NCI-H510A treated with DMSO at 0.1 percent for 48 hours (cell line): ENCODE data around the gene DNAI2.
A peak's percentile ranks its signal among the peaks of the same experiment; 100 is the strongest.
"Not testable (repeated sequence)": the region's sequence is repeated elsewhere in the genome, so short reads cannot be mapped to it uniquely, and the experiment has no call there.

ENCODE experiments used
- DNase-seq: peaks from one replicate; lab custom pipeline; 2025; lab: John Stamatoyannopoulos, UW

Gene DNAI2

DNA sequence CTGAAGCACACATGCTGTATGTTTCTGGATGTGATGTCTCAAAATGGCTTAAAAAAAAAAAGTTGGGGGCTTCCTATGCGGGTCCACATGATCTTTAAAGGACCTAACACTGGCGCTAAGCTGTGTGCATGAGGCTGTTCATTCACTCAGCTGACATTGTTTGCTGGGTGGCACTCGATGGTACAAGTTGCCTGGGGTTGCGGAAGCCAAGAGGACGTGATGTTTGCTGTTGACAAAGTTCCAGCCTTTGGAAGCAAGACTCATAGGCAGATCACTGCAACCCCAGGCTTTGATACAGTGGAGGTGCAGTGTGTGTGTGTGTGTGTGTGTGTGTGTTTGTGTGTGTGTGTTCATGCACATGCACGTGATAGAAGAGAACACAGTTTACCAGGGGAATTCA, 29.5 kb upstream of the DNAI2 start:
- no peak for DNase-seq

DNA sequence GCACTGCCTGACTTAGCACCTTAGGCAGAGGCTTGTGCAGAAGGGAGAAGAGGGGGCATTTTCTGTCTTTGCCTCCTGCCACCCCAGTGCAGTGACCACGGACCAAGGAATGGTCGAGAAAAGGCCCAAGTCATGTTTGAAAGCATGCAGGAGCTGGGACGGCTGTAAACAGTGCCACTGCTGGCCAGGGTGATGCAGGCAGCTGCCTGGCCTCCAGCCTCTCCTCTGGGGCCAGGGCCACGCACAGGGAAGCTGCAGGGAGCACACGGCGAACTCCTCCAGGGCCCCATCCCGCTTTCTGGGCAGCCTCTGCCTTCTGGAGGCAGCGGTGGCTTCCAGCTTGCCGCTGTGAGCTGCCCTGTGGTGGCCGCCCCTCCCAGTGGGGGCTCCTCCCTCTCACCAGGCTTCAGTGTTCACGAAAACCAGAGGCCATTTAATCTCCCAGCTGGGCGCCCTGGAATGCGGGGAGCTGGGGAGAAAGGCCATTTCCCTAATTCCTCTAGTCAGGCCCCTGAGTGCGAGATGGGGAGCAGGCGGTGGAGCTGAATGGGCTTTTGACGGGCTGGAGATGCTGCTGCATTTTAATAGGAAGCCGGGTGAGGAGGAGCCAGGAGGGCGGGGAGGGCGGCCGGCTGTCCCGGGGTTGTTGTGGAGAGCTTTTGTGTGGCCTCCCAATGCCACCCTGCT, 28.7 kb upstream of the DNAI2 start:
- DNase-seq, result no peak

DNA sequence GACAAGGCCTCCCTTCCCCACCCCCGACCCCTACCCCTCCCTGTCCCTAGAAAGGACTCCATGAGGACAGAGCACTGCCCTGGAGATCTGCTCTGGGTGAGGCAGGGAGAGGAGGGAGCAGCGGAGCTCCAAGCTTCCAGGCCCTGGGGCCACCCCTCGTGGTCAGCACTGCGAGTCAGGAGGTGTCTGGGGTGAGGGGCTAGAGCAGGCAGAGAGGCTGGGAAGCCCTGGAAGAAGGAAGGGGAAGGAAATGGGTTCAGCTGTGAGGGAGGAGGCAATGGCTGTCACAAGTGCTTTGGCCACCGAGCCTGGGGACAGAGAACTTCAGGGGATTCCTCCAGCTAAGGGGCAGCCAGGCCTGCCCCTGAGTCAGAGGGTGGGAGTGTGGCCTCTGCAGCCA, 28.2 kb upstream of the DNAI2 start:
- DNase-seq, result no peak

DNA sequence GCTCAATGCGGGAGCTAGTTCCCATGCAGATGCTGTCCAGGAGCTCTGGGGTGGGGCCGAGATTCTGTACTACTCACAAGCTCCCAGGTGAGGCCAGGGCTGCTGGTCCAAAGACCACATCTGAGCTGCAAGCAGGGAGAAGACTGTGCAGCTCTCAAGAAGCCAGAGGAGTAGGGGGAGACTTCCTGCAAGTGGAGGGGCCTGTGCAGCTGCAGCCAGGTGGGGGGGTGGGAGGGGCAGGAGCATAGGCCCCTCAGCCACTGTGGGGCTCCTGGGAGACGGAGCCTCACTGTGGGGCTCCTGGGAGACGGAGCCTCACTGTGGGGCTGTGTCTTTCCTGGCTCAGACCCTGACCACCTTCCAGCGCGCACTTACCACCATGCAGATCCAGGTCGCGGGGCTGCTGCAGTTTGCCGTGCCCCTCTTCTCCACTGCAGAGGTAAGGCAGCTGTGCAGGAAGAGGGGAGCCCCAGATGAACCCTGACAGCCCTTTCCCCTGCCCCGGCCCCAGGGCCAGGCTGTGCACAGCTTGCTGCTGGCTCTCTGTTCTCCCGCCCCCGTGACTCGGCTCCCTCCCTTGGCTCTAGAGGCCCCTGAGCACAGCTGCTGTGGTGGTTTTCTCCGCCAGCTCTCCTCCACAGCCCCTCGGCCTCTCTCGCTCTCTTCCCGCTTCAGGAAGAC, 24.3 kb upstream of the DNAI2 start:
- DNase-seq, result no peak

DNA sequence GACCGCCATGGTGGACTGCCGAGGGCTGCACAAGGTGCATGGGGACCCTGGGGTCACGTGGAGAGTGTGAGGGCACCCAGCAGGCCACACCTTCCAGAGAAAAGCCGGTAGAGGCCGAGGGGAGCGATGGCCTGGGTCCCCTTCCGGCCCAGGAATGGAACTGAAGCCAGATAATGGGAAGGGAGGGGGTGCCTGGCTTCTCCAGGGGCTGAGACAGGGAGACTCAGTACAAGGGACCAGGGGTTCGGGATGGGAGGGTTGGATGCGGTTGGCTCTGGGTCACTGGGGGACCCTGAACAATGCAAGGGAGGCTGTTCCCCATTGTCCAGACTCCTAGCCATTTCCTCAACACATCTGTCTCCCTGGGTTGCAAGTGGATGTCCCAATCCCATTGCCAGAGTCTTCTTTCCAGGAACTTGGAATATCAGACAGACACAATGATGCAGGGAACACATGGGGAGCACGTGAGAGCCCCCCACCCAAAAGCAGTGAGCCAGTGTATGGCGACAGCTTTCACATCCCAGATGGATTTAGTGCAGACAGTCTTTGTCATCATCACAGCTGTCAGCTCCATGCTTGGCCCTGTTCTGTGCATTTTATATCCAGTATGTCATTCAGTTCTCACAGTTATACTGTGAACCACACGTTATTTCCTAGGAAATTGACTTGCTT, 23.6 kb upstream of the DNAI2 start:
- DNase-seq, result no peak

DNA sequence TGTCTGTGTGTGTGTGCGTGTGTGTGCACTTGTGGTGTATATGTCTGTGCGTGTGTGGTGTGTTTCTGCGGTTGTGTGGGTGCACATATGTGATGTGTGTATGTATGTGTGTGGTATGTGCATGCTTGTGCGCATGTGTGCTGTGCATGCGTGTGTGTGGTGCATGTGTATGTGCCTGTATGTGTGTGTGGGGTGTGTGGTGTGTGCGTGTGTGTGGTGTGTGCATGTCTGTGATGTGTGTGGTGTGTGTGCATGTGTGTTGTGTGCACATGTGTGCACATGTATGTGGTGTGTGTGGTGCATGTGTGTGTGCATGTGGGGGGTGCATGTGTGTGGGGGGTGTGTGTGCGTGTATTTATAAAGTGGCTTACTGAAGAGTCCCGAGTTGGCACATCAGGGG, 23.0 kb upstream of the DNAI2 start:
- DNase-seq, result no peak

DNA sequence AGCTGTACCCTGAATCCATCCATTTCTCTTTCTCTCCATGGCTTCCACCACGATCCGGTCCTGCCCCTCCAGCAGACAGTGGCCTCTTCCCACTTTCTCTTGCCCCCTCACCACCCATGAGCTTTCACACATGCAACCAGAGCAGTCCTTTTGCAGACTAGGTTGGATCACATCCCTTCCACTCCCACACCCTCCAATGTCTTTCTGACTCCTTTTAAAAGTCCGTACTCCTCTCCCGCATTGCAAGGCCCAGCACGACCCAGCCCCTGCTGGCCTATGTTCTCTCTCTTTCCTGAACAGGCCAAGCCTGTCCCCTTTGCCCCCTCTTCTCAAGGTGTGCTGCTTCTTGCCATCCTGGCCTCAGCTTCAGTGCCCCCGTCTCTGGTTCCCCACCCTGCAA, 22.5 kb upstream of the DNAI2 start:
- no peak for DNase-seq

DNA sequence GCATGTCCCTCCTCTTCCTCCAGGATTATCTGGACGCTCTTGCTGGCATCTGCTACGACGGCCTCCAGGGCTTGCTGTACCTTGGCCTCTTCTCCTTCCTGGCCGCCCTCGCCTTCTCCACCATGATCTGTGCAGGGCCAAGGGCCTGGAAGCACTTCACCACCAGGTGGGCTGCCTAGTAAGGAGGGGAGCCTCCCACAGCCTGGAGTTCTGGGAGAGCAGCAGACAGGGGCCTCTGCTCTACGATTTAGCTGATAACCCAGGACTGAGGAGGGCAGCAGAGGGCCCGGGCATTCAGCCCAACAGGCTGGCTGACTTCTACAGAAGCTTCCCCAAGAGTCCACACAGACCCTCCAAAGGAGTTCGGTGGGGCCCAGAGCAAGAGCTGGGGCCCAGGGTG, 21.8 kb upstream of the DNAI2 start:
- no peak for DNase-seq

DNA sequence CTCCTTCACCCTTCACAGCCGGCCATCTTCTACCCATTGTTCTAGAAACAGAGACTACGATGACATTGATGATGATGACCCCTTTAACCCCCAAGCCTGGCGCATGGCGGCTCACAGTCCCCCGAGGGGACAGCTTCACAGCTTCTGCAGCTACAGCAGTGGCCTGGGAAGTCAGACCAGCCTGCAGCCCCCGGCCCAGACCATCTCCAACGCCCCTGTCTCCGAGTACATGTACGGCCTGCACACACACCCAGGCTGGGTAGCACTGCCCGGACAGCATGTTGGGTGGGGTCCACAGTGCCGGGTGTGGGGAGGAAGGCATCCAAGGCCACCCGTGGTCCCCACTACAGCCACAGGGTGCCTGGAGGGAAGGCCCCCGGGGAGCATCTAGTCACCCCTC, 21.0 kb upstream of the DNAI2 start:
- DNase-seq, result no peak

DNA sequence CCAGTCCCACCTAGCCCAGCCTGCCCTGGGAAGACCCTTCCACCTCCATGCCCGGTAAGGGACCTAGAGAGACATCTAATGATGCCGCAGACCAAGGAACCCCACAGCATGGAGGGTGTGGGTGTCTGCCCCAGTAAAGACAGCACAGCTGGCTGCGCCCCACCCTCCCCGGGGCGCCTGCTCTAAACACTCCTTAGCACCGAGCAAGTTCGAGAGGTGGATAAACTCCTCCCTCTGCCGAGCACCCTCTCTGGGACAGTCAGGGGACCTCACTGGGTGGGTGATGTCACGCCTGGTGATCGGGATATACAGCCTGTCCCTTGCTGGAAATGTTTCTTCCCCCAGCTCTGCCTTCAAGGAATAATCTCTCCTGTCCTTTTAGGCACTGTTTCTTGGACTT, 16.7 kb upstream of the DNAI2 start:
- DNase-seq, result no peak

DNA sequence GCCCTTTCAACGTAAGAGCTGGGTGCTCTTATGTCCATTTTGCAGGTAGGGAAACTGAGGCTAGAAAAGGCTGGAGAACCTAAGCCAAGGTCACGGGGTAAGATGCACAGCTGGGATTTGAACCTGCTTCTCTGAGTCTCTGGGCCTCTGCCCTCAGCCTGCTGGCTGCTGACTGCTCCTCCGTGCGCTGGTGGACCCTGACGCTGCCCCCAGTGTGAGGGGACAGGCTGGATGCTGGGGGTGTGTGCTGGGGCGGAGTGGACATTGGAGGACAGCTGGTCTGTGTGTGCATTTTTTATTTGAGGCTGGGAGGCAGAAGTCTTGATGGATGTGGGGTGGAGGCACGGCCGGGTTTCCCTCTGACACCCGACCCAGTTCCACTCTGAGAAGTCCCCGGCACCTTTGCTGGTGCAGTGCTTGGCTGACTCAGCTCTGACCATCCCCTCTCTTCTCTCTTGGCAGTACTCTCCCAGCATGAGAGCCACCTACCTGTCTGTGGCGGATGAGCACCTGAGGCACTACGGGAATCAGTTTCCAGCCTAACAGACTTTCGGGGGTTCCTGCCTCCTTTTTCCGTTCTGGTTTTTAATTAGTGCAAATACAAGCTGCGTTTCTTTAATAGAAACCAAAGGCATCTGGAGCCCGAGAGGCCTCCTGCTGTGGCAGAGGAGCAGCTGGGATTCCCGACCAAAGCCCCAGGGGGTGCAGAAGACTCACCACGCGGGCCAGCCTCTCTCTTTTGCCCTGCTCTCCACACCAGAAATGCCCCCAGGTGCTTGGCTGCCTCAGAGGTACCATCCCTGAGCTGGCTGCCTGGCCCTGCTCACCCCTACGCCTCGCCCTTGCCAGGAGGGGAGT, 14.1 kb upstream of the DNAI2 start:
- peak; percentile 39 for DNase-seq

DNA sequence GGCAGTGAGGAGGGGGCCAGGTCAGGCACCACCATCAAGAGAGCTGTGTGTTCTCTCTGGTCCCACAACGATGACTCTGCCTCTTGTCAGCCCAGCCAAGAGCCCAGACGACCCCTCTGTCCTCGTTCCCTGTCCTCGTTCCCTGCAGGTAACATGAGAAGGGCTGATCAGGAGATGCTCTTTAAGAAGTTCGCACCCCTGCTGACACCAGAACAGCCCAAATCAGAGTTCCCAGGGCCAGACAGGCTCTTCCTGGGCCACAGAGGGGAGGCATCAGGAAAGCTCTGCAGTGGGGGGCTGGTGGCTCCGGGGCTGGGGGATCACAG, 13.5 kb upstream of the DNAI2 start:
- no peak for DNase-seq

DNA sequence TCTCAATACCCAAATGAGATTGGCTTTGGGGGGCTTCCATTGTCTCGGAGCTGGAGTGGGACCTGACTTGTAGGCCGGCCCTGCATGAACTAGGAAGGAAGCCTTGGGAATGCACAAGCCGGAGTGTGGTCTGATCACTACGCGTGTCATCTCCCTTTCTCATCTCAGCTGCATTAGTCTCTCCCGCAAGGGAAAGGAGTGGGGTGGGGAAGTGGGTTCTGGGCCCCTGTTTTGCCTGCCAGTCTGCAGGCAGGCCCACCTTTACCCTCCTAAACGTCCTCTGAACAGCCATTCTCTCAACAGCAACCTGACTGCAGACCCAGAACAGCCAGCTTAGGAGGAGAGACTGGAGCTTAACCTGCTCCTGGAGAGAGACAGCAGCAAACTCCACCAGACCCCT, 11.4 kb upstream of the DNAI2 start:
- no peak for DNase-seq

DNA sequence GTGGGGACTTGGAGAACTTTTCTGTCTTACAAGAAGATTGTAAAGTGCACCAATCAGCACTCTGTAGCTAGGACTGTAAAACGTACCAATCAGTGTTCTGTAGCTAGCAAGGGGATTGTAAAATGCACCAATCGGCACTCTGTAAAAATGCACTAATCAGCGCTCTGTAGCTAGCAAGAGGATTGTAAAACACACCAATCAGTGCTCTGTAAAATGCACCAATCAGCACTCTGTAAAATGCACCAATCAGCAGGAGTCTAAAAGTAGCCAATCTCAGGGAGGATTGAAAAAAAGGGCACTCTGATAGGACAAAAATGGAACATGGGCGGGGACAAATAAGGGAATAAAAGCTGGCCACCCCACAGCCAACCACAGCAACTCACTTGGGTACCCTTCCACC, 7.0 kb upstream of the DNAI2 start:
- not testable (repeated sequence) for DNase-seq

DNA sequence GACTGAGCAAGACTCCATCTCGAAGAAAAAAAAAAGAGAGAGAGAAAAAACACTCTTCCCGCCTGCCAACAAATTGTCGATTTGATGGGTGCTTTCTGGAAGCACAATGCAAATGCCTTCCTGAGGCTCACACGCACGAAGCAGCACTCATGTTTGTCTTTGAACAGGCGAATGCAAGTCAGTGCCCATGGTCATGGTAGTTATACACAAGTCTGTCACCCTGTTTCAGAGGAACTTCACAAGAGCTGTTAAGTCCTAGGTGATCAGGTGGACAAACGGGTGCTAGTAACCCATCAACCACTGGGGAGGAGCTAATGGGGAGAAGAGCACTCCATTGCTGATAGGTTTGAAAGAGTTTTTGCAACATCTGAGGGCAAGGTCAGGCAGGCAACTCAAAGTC, 6.5 kb upstream of the DNAI2 start:
- DNase-seq, result no peak

DNA sequence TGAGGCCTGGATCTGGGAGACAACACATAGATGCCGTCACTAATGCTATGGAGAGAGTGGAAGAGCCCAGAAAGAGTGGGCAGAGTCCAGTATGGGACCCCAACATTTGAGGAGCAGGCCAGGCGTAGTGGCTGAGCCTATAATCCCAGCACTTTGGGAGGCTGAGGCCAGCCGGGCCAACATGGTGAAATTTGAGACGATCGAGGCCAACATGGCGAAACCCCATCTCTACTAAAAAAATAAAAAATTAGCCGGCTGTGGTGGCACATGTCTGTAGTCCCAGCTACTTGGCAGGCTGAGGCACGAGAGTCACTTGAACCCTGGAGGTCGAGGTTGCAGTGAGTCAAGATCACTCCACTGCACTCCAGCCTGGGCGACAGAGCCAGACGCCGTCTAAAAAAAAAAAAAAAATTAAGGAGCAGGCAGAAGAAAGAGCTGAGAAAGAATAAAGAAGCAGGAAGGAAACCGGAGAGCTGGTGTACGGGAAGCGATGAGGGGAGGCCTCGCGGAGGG, 6.0 kb upstream of the DNAI2 start:
- no peak for DNase-seq

DNA sequence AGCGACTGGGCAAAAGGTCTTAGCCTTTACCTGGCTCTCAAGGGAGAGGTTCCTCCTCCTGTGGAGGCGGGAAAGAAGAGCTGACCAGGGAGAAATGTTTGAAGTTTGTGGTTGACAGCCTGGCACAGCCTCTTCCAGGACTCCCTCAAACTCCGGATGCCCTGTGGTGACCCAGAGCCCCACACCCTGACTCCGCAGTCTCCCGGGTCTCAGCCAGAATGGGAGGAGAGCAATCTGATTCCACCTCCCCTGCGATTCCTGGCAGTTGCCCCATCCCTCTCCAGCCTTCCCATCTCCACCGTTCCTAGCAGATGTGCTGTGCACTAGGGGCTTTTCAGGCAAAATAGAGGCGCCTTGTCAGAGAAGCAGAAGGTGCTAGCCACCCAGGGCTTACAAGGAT, 5.5 kb upstream of the DNAI2 start:
- DNase-seq, result no peak

DNA sequence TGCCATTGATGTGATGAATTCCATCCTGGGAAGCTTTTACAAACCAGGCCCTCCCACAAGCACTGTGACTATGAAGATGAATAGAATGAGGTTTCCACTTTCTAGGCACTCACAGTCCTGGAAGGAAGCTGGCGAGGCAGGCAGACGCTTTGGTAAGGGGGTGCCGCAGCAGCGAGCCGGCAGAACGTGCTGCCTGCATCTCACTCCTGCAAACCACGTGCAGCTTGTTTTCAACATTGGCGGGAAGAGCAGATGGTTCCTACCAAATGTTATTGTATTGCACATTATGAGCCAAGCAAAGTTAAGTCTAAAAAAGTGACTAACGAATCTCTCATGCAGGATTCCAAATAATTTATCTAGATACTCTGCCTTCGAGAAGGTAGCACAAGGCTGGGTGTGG, 3.7 kb upstream of the DNAI2 start:
- DNase-seq, result no peak

DNA sequence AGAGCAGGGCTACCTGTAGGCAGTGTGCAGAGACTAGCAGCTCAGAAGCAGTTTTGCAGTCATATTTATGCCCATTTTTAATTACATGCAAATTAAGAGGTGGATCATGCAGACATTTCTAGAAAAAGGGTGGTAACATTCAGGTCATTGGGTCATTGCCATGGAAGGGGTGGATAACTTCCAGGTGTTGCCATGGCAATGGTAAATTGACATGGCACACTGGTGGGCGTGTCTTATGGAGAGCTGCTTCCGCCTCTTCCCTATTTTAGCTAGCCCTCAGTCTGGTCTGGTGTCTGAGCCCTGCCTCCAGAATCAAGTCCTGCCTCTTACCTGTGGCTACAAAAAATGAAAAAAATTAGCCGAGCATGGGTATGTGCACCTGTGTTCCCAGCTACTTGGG, 2.8 kb upstream of the DNAI2 start:
- no peak for DNase-seq

DNA sequence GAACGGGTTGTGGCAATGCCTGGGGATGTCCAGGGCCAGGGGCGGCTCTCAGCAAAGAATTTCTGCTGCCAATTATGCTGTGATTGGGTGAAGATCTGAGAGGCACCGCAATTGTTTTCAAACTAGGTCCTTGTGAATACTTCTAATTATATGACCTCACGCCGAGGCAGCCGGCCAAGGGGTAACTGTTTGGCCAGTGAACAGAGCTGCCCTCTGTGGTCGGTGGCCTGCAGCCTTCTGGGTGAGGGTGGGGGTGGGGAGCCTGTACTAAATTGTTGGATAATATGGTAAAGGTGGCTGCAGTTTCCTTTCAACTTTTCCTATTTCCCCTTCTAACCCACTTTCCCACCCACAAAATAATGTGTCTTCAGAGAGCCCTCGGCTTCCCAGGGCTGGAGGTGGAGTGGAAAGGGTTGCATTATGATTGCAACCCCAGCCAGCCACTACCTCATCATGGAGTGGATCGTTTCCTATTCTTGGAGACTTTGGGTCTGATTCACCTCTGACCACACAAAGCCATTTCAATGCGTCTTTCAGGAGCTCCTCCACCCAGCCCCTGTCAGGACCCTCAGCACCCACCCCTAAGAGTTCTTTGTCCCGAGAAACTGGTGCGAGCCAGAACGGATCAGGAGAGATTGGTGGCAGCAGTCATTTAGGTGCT, 2.0 kb upstream of the DNAI2 start:
- DNase-seq, result no peak

DNA sequence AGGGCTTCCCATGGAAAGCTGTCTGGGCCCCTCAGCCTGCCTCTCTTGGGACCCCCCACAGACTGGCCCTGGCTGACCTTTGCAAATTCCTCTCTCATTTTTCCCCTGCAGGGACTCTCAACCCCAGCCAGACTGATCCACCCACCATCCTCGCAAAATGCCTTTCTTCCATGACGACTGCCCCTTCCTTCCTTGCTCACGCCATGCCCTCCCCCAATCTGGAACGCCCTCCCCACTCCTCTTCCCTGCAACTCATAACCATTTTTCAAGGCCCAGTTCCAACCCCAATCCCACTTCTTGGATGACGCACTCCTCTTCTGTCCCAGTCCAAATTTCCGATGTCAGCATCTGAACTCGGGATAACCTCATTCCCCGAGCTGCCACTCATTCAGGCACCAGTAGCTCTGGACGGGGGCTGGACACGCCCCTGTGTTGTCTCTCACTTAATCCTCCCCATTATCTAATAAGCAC, 1.3 kb upstream of the DNAI2 start:
- no peak for DNase-seq
